NK-92 treated with Interleukin-12 subunit alpha and Interleukin-12 subunit beta, amount 100 ng/mL, for 24 hours (cell line): ENCODE results near the gene GALP.
"Not testable (repeated sequence)": the region's sequence is repeated elsewhere in the genome, so short reads cannot be mapped to it uniquely, and the experiment has no call there.

Experiments
- DNase-seq: peaks from one replicate; lab custom pipeline; 2025; lab: John Stamatoyannopoulos, UW

GALP gene

DNA sequence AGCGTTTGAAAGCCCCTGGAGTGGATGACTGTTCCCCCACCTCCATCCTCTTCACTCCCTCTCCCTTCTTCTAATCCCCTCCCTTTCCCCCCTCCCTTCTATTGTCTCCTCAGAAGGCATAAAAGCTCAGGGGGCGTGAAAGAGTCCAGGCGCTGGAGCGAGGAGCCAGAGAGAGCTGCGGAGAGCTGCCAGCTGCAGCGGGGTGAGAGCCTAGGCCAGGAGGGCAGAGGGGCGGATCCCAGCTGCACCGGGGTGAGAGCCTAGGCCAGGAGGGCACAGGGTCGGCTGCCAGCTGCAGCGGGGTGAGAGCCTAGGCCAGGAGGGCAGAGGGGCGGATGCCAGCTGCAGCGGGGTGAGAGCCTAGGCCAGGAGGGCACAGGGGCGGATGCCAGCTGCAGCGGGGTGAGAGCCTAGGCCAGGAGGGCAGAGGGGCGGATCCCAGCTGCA, at the start of gene GALP:
Gene GALP, plus strand, starts transcription at position 148 of the 447 bp plus-strand sequence. CDS start 1,101 bp downstream, outside the sequence.
- not testable (repeated sequence) for DNase-seq

GRCh38 chr19:56126983-56127780, 48.6 kb upstream of the GALP start:
- DNase-seq: no peak

DNA sequence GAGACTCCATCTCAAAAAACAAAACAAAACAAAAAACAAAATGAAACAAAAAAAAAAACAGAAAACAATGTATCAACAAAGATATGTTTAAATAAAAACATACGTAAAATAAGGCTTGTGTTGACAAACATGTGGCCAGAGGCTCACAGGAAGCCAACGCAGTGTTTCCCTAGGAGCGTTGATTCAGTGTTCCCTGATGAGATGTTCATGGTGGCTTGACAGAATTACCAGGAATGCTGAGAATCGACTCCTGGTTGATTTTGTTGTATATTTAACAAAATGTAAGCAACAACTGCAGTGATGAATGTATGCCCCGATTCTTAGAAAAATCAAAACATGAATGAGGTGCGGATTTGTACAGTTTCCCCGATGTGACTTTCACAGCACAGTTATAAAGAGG, 45.8 kb upstream of the GALP start:
- no peak for DNase-seq

- DNase-seq: no peak
These were observed 44.2 kb upstream of the GALP start for GRCh38 chr19:56131651-56132050.

- DNase-seq: no peak
These were observed 43.4 kb upstream of the GALP start for GRCh38 chr19:56132316-56132822.

DNA sequence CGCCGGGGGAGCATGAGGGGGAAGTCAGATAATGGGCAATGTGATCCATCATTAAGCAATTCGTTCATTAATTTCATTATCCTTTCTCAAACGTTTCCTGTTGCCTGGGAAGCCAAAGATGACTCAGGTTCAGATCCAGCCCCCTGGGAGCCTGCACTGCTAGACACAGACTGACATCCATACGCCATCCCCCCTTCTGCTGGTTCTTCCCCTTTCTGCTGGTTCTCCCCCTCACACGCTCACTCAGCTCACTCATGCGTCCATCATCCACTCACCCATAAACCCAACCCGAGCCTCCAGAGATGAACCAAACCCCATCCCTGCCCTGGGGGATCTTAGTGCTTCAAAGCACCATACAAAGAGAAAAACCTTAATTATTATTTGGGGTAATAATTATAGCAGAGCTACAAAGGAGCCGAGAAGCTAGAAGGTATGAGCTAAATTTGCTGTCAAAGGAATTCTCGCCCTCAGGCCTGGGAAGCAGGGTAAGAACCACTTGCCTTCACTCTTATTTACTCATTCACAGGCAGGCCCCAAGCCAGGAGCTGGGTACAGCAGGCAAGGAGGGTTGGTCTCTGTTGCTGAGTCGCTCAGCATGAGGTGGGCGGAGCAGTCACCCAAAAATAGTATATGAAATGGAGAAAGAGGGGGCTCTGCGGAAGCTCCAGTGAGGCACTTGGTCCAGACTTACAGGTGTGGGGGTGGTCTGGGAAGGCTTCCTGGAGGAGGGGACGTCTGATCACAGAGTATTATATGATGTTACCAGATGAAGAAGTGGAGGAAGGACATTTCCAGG, 41.8 kb upstream of the GALP start:
- no peak for DNase-seq

DNA sequence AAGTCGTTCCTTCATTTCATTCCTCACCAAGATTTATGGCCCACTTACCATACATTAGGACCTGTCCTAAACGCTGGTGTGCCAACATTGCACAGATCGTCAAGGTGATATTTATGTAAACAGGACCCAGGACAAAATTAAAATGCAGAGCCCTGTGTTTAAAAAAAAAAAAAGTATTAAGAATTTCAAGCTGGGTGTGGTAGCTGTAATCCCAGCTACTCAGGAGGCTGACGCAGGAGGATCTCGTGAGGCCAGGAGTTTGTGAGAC, 41.2 kb upstream of the GALP start:
- no peak for DNase-seq

- no peak for DNase-seq
These were observed 39.4 kb upstream of the GALP start for GRCh38 chr19:56136362-56136761.

GRCh38 chr19:56137405-56137804, 38.4 kb upstream of the GALP start:
- no peak for DNase-seq

DNA sequence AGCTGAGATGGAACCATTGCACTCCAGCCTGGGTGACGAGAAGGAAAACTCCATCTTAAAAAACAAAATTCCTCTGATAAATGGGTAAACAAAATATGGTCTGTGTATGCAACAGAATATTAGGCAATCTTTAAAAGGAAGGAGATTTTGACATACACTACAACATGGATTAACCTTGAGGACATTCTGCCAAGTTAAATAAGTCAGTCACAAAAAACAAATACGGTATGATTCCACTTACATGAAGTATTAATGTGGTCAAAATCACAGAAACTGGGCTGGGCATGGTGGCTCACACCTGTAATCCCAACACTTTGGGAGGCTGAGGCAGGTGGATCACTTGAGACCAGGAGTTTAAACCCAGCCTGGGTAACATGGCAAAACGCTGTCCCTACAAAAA, 37.7 kb upstream of the GALP start:
- DNase-seq: no peak

GRCh38 chr19:56139847-56140582, 35.8 kb upstream of the GALP start:
- DNase-seq: no peak

- peak; percentile 98 for DNase-seq
These were observed 35.0 kb upstream of the GALP start, which contains the start of gene ZNF444 for GRCh38 chr19:56140583-56141416. Gene ZNF444, plus strand, starts transcription at chr19:56141287. Its CDS starts 5,625 bp downstream, at chr19:56146912.

- DNase-seq: no peak
These were observed 34.3 kb upstream of the GALP start for GRCh38 chr19:56141417-56141993.

DNA sequence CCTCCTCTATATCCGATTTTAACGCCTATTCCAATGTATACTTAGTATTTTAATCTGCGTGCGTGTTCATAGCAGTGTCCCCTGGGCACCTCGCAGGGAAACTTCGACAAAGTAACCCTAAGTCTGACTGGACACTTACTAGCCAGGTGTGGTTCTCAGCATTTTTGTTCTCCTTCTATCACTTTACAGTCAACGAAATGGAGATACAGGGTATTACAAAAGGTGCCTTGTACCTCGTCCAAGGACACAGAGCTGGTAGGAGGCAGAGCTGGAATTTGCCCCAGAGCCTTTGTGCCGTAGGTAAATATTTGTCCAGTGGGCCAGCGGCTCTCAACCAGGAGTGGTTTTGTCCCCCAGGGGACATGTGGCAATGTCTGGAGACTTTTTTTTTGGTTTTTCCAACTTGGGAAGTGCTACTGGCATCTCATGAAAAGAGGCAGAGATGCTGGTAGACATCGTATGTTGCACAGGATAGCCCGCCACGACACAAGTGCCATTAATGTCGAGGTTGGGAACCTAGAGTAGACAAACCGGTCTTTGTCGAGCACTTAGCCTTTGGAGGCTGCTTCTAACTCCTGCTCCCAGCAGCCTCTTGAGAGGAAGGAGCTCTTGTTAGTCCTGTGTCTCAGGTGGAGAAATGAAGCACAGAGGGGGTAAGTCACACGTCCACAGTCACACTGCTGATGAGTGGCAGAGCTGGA, 33.6 kb upstream of the GALP start:
- DNase-seq: no peak

- no peak for DNase-seq
These were observed 32.8 kb upstream of the GALP start for GRCh38 chr19:56142897-56143434.

GRCh38 chr19:56144376-56144775, 31.4 kb upstream of the GALP start:
- no peak for DNase-seq

- no peak for DNase-seq
These were observed 31.0 kb upstream of the GALP start for GRCh38 chr19:56144831-56145230.

- no peak for DNase-seq
These were observed 30.1 kb upstream of the GALP start for GRCh38 chr19:56145698-56146097.

GRCh38 chr19:56146904-56147303, 28.9 kb upstream of the GALP start:
- no peak for DNase-seq

GRCh38 chr19:56147307-56147706, 28.5 kb upstream of the GALP start:
- no peak for DNase-seq
